GM18909 (cell line): Measurements from ENCODE around the gene TMEM115.

ENCODE experiments used
- ATAC-seq: cut with Tn5 transposase; IDR thresholded peaks from one replicate; pipeline ENCODE4 v1.9.1; 2021; ENCODE audit warnings: mild to moderate bottlenecking; ENCODE audit not compliant: unreplicated experiment, poor library complexity

Gene TMEM115

GRCh38 chr3:50358911-50359759 lies at the start of gene TMEM115:
Gene TMEM115, minus strand, starts transcription at chr3:50359521. Its CDS starts 458 bp downstream, at chr3:50359063.
- peak; percentile 99 for ATAC-seq

- ATAC-seq: no peak
Observed at GRCh38 chr3:50408443-50408944, 49.2 kb upstream of the TMEM115 start.

- no peak for ATAC-seq
Observed at GRCh38 chr3:50406487-50406886, 47.2 kb upstream of the TMEM115 start.

DNA sequence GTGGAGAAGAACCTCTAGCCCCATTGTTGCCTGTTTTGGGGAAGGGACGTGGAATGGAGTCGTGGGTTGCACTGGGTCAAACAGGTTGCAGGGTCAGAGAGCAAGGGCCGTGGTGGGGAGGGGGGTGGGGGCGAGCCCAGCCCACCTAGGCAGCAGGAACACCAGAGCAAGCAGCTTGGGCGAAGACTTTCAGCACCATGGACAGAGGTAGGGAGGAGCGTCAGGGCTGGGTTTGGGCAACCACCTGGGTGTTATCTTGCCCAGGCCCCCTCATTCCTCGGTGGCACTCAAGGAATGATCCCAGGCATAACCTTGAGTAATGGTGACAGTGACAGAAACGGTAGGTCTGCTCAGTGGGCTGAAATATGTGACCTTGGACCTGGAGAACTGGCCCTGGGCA lies 45.9 kb upstream of the TMEM115 start:
- no peak for ATAC-seq

DNA sequence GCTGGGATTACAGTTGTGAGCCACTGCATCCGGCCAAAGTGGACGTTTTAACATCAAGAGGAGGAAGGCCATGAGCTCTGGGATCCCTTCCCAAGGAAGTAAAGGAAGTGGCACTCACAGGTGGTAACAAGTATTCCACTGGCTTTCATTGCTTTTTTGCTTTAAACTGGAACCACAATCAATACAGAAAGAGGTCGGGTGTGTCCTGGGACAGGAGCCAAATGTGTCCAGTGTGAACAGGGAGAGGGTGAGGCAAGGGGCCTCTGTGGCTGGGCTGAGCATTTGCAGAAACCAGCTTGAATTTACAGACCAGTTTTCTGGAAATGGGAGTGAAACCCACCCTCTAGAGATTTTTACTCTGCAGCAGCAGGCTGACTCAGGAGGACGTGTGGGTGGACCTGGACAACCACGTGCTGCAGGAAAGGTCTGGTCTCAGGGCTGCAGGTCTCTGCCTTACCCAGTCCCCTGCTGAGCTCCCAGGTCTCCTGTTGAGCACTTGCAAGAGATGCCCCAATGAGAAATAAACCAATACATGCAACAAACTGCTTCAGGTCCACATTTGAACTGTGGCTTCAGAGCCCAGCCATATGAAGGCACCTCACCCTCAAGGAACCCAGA lies 42.8 kb upstream of the TMEM115 start:
- ATAC-seq: no peak

- ATAC-seq: no peak
Observed at GRCh38 chr3:50396502-50396901, 37.2 kb upstream of the TMEM115 start.

DNA sequence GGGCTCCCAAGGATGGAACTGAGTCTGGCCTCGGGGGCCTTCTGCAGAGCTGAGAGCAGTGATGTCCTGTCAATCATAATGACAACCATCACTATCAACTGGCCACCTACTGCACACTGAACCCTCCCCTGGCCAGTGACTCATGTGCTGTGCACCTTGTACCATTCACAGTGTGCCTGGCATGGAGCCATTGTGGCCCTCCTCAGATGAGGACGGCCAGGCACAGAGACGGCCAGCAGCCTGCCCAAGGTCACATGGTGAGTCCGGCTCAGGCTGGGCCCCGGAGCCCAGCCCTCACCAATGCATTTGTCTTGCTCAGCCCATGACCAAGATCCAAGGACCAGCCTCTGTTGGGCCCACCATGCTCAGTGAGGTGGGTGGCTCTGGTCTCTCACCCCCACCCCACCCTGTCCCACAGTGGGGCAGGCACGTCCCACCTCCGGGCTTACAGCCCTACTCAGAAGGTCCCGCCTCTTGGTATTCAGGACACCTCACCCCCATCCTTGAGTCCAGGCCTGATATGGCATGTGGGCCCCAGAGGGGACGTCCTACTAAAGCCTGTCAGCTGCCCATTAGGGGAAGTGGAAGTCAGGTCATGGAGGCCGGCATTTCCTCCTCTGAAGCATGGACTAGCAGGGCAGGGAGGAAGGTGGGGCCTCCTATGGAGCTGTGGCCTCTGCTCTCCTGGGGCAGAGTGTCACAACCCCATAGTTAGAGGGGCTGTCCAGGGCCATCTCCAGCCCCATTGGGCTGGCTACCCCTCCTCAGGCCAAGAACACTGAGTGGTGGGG lies 35.9 kb upstream of the TMEM115 start:
- ATAC-seq: no peak

- ATAC-seq: no peak
Observed at GRCh38 chr3:50393061-50393460, 33.7 kb upstream of the TMEM115 start.

GRCh38 chr3:50392101-50392715 lies 32.9 kb upstream of the TMEM115 start:
- ATAC-seq: no peak

DNA sequence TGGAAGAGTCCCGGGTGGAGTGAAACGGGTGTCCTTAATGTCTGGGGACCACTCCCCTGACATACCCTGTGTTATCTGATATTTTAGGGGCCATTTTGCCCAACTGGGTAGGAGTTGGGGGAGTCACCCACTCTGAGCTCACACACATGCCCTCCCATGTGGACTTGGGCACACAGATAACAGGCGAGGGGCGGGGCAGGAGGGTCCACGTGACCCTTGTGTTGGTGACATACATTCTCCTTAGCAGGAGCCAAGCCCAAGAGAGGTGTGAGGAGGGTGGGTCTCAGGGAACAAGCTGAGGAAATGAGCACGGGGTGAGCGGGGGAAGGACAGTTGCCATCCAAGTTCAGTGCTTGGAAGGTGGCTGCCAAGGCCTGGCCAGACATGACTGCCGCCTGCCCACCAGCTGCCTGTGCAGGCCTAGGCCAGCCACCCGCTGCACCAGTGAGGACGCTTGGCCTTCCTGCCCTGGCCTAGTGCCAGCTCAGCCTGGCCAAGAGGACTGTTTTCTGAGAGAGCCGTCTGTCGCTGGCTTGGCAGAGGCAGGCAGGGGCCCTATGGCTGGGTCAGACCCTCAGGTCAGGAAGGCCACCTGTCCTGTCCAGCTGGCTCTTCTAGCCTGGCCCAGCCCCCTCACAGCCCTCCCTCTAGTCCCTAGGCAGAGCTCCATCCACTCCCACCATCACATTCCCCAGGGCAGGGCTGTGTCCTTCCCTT lies 31.3 kb upstream of the TMEM115 start:
- ATAC-seq: no peak

GRCh38 chr3:50389414-50389767 lies 30.1 kb upstream of the TMEM115 start:
- no peak for ATAC-seq

GRCh38 chr3:50388720-50389413 lies 29.5 kb upstream of the TMEM115 start:
- ATAC-seq: no peak

DNA sequence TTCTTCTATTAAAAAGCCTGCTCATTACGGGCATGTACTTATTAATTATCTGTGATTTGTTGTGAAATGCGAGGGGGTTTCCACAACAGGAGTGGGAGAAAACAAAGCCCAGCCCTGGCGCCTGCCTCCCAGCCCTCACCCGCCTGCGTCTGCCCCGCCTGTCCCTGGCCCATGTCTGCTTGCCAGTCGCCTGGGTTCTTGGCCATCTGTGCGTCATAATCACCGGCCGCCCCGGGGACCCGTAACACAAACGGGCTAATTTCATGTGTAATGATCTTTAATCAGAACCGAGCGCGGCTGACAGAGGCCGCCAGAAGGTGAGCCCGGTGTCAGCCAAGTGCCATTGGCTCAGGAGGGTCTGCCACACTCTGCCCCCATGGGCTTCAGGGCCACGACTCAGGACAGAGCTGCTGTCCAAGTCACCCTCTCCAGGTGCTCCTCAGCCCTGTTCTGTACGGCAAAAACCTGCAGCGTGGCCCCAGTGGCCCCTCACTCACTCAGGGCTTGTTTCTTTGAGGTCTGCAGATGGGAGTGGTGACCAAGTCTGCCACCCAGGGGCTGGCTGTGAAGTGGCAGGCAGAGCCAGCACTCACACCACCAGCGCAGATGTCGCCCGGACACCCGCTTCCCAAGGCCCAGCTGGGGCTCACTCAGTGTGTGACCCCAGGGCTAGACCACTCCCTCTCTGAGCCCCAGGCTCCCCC lies 28.8 kb upstream of the TMEM115 start:
- ATAC-seq: no peak

- no peak for ATAC-seq
Observed at GRCh38 chr3:50385754-50386153, 26.4 kb upstream of the TMEM115 start.

GRCh38 chr3:50383750-50384149 lies 24.4 kb upstream of the TMEM115 start:
- no peak for ATAC-seq

GRCh38 chr3:50382722-50383121 lies 23.4 kb upstream of the TMEM115 start:
- ATAC-seq: no peak

DNA sequence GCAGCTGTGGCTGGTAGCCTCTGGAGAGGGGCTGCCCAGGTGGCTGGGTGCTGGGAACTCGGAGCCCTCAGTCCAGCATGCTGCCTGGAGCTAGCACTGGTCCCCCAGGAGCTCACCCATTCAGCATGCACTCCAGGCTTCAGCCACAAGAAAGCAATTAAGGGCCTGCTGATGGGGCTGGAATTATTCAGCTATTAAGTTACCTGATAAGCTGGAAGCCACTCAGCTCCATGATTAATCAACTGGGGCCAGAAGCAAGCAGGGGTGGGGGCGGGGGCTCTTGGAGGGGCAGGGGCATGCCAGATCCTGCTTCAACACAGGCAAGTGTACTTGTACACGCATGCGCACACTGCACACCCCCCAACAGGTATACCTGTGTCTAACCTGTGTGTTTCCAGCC lies 22.1 kb upstream of the TMEM115 start:
- ATAC-seq: no peak

DNA sequence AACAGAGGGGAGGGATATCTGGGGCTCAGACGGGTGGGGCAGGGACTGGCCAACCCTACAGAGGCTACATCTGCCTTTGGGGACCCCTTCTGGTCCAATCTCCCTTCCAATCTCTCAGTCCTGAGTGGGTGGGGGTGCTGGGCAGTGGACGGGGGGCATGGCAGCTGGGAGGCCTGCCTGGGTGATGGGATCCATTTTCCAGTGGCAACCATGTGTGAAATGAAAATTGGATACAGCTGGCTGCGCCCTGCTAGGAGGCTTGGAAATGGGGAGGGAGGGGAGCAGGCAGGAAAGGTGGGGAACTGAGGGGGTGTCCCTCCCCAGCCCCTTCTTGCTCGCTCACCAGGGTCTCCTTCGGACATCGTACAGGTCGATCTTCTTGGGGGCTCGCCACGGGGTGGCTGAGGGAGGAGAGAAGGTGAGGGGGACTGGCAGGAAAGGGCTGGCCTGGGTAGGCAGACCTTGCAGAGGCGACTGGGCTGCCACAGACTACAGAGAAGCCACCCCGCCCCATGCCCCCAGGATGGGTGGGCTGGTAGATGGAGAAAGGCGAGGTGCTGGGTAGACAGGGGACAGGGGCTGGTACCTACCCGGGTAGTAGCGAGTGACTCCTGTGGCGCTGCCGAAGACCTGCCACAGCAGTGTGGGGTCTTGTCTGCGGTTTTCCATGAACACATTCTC lies 21.2 kb upstream of the TMEM115 start:
- no peak for ATAC-seq
